ENCODE data around the gene CEND1.

- TF ChIP-seq CTCF (IDR thresholded peaks at IDR 0.05; ENCODE audit: poor library complexity): no peak
- TF ChIP-seq EZH2phosphoT487 (IDR thresholded peaks at IDR 0.05; ENCODE audit: low read depth, severe bottlenecking, unreplicated experiment): no peak
- no peak for TF ChIP-seq EZH2 (IDR thresholded peaks at IDR 0.05; ENCODE audit: borderline replicate concordance)
Observed at GRCh38 chr11:809287-810039, 19.6 kb upstream of the CEND1 start, which contains the start of gene RPLP2.

Data from hepatocyte (in vitro differentiated cells).